GM12891 (cell line): Measurements from ENCODE around the gene NDRG3.

Experiments
- DNase-seq: peaks from one replicate; pipeline ENCODE4 v3.0.0; 2011; ENCODE audit warnings: low spot score; ENCODE audit not compliant: insufficient read length
- FAIRE-seq: peaks from 2 replicates; lab custom pipeline; 2011; peaks lifted over from hg19 to GRCh38; lab: Jason Lieb, UNC
- PAX5 ChIP-seq: IDR thresholded peaks from 2 replicates; pipeline ENCODE4 v1.6.1; 2011; ENCODE audit warnings: low read length, moderate library complexity, mild to moderate bottlenecking; ENCODE audit not compliant: insufficient read depth, severe bottlenecking
- POLR2A ChIP-seq: IDR thresholded peaks from 2 replicates; pipeline ENCODE4 v1.6.1; 2011; ENCODE audit warnings: low read depth, low read length, control low read depth
- POLR2AphosphoS5 ChIP-seq: IDR thresholded peaks from 2 replicates; pipeline ENCODE4 v1.6.1; 2011; ENCODE audit warnings: low read depth, low read length, control low read depth
- POU2F2 ChIP-seq: IDR thresholded peaks from 2 replicates; pipeline ENCODE4 v1.6.1; 2011; ENCODE audit warnings: low read depth, mild to moderate bottlenecking, control low read depth, low read length, moderate library complexity
- SPI1 ChIP-seq: IDR thresholded peaks from 2 replicates; pipeline ENCODE4 v1.6.1; 2011; ENCODE audit warnings: low read depth, low read length, control low read depth
- TAF1 ChIP-seq: IDR thresholded peaks from 2 replicates; pipeline ENCODE4 v1.6.1; 2011; ENCODE audit warnings: low read depth, low read length, control low read depth

Gene NDRG3

GRCh38 chr20:36761125-36761524 is 15.2 kb upstream of the NDRG3 start:
- TF ChIP-seq POLR2AphosphoS5, result no peak
- no peak for TF ChIP-seq PAX5
- TF ChIP-seq POU2F2, result no peak
- TF ChIP-seq SPI1, result no peak
- no peak for TF ChIP-seq POLR2A
- no peak for TF ChIP-seq TAF1
- DNase-seq, result no peak
- no peak for FAIRE-seq

GRCh38 chr20:36760647-36761046 is 14.8 kb upstream of the NDRG3 start:
- TF ChIP-seq POLR2AphosphoS5, result no peak
- no peak for TF ChIP-seq POLR2A
- no peak for TF ChIP-seq SPI1
- no peak for TF ChIP-seq PAX5
- no peak for TF ChIP-seq POU2F2
- TF ChIP-seq TAF1, result no peak
- DNase-seq (no peak), FAIRE-seq (no peak)

- TF ChIP-seq POU2F2 (no peak), POLR2A (no peak), TAF1 (no peak), POLR2AphosphoS5 (no peak), PAX5 (no peak), SPI1 (no peak)
- FAIRE-seq (no peak), DNase-seq (no peak)
Observed at GRCh38 chr20:36758276-36758675, 12.4 kb upstream of the NDRG3 start.

GRCh38 chr20:36756496-36756895 is 10.6 kb upstream of the NDRG3 start:
- no peak for DNase-seq
- TF ChIP-seq POLR2A, result no peak
- peak; percentile 40 for FAIRE-seq

- FAIRE-seq, result peak; percentile 74
- TF ChIP-seq POLR2A (no peak), POLR2AphosphoS5 (no peak), PAX5 (no peak), SPI1 (no peak), POU2F2 (no peak), TAF1 (no peak)
- DNase-seq, result no peak
Observed at GRCh38 chr20:36754656-36755222, 8.8 kb upstream of the NDRG3 start.

- DNase-seq, result no peak
- FAIRE-seq, result no peak
- no peak for TF ChIP-seq POU2F2
- no peak for TF ChIP-seq TAF1
- no peak for TF ChIP-seq POLR2AphosphoS5
- TF ChIP-seq PAX5, result no peak
- TF ChIP-seq POLR2A, result no peak
- TF ChIP-seq SPI1, result no peak
Observed at GRCh38 chr20:36752582-36752981, 6.7 kb upstream of the NDRG3 start.

GRCh38 chr20:36745234-36745926 is 510 bp downstream of the NDRG3 start:
- DNase-seq, result no peak

GRCh38 chr20:36744764-36745191 is 1.1 kb downstream of the NDRG3 start:
- DNase-seq (no peak), FAIRE-seq (no peak)
- TF ChIP-seq SPI1 (no peak), POLR2AphosphoS5 (no peak), PAX5 (no peak), POU2F2 (no peak), POLR2A (no peak), TAF1 (no peak)

More at GRCh38 chr20:36745234-36745926, 510 bp downstream of the NDRG3 start:
- no peak for TF ChIP-seq POLR2A
- no peak for FAIRE-seq

GRCh38 chr20:36744243-36744642 is 1.6 kb downstream of the NDRG3 start:
- FAIRE-seq (no peak), DNase-seq (no peak)
- TF ChIP-seq POU2F2 (no peak), PAX5 (no peak), POLR2AphosphoS5 (no peak), POLR2A (no peak)

- DNase-seq (no peak), FAIRE-seq (no peak)
- no peak for TF ChIP-seq POLR2A
- TF ChIP-seq PAX5, result no peak
- TF ChIP-seq TAF1, result no peak
- TF ChIP-seq SPI1, result no peak
- TF ChIP-seq POU2F2, result no peak
- no peak for TF ChIP-seq POLR2AphosphoS5
Observed at GRCh38 chr20:36742558-36742957, 3.3 kb downstream of the NDRG3 start.
